ENCODE measurements around the gene PLCG2. TPM values are rescaled to one million over a fixed set of nuclear protein-coding genes. Genes with fewer than 3 reads are reported as not detected.
"Not testable (repeated sequence)": the region's sequence is repeated elsewhere in the genome, so short reads cannot be mapped to it uniquely, and the experiment has no call there.

Gene PLCG2
- polyA plus RNA-seq, 1 donor from 2014 or later: not detected

DNA sequence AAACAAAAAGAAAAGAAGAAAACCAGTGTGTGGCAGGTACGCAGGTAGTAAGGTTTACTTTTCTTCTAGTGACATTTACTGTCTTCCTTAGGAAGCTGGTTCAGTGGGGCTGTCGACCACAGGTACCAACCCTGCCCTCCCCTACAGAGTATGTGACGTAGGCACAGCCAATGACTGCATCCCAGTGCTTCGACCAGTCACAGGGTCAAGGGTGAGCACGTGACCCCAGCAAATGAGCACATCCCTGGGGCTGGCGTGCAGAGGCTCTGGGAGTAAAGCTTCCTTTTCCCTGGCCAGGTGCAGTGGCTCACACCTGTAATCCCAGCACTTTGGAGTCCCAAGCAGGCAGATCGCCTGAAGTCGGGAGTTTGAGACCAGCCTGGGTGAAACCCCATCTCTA lies 38.9 kb upstream of the PLCG2 start:
- no peaks in the 10 kb centered on the region for H3K27me3 ChIP-seq (ENCODE audit: insufficient read depth, low read depth, low read length)
- no peak overlapping the region for H2AFZ ChIP-seq (ENCODE audit: low read depth, low read length)
- no peak overlapping the region for H3K4me3 ChIP-seq (ENCODE audit: low read length)
- no peak for TF ChIP-seq EZH2 (IDR thresholded peaks at IDR 0.05; ENCODE audit: borderline replicate concordance, insufficient read depth, low read length, poor library complexity, severe bottlenecking)
- TF ChIP-seq MXI1 (conservative IDR thresholded peaks at IDR 0.05; ENCODE audit: poor library complexity, severe bottlenecking): no peak
- no peak for TF ChIP-seq EP300 (conservative IDR thresholded peaks at IDR 0.05; ENCODE audit: poor library complexity, severe bottlenecking)
- no peak for TF ChIP-seq CTCF (IDR thresholded peaks at IDR 0.05; ENCODE audit: poor library complexity, severe bottlenecking)
- no peak for TF ChIP-seq REST (IDR thresholded peaks at IDR 0.05; ENCODE audit: borderline replicate concordance)
- TF ChIP-seq RAD21 (conservative IDR thresholded peaks at IDR 0.05): no peak
- no peak for TF ChIP-seq SMC3 (conservative IDR thresholded peaks at IDR 0.05; ENCODE audit: poor library complexity)
- TF ChIP-seq POLR2AphosphoS5 (IDR thresholded peaks at IDR 0.05): no peak
- no peak for TF ChIP-seq TAF1 (IDR thresholded peaks at IDR 0.05; ENCODE audit: low read depth)
- no peak overlapping the region for H3K9ac ChIP-seq (ENCODE audit: low read length)
- H3K4me2 ChIP-seq (ENCODE audit: low read length): no peak overlapping the region
- no peaks in the 10 kb centered on the region for H3K36me3 ChIP-seq (ENCODE audit: insufficient read depth, low read length)
- H3K9me2 ChIP-seq (ENCODE audit: insufficient read depth, low read length): no peaks in the 10 kb centered on the region
- H3K27ac ChIP-seq (ENCODE audit: low read length): no peak overlapping the region
- H3F3A ChIP-seq (ENCODE audit: insufficient read depth, low read length, poor library complexity, severe bottlenecking): no peaks in the 10 kb centered on the region
- H3K79me2 ChIP-seq (replicated peaks; ENCODE audit: insufficient read depth, low read length): no peaks in the 10 kb centered on the region
- no peaks in the 10 kb centered on the region for H3K9me3 ChIP-seq (ENCODE audit: low read length)
- no peaks in the 10 kb centered on the region for H4K20me1 ChIP-seq (ENCODE audit: insufficient read depth)

DNA sequence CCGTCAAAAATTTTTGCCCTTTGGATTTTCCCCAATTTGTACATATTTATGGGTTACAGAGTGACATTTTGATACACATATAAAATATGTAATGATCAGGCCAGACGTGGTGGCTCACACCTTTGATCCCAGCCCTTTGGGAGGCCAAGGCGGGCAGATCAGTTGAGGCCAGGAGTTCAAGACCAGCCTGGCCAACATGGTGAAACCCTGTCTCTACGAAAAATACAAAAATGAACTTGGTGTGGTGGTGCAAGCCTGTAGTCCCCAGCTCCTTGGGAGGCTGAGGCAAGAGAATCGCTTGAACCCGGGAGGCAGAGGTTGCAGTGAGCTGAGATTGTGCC lies 37.7 kb upstream of the PLCG2 start:
- H3K9me2 ChIP-seq (ENCODE audit: insufficient read depth, low read length); H3F3A ChIP-seq (ENCODE audit: insufficient read depth, low read length, poor library complexity, severe bottlenecking); H3K27me3 ChIP-seq (ENCODE audit: insufficient read depth, low read depth, low read length); H3K9ac ChIP-seq (ENCODE audit: low read length); H3K36me3 ChIP-seq (ENCODE audit: insufficient read depth, low read length); H3K4me3 ChIP-seq (ENCODE audit: low read length); H3K4me2 ChIP-seq (ENCODE audit: low read length); H3K9me3 ChIP-seq (ENCODE audit: low read length); H3K27ac ChIP-seq (ENCODE audit: low read length); H3K79me2 ChIP-seq (replicated peaks; ENCODE audit: insufficient read depth, low read length); H4K20me1 ChIP-seq (ENCODE audit: insufficient read depth); H2AFZ ChIP-seq (ENCODE audit: low read depth, low read length): not testable (repeated sequence)

DNA sequence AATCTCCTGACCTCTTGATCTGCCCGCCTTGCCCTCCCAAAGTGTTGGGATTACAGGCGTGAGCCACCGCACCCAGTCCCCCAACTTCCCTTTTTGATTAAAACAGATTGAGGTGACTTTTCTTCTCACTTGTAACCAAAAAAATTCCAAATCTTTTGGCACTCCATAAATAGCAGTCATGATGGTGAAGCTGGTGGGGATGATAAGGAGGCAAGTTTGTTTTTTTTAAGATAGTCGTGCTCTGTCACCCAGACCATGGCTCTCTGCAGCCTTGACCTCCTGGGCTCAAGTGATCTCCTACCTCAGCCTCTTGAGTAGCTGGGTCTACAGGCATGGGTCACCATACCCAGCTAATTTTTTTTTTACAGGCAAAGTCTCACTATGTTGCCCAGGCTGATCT lies 34.7 kb upstream of the PLCG2 start:
- no peaks in the 10 kb centered on the region for H3K9me3 ChIP-seq (ENCODE audit: low read length)
- no peak overlapping the region for H3K27ac ChIP-seq (ENCODE audit: low read length)
- no peak overlapping the region for H3K9ac ChIP-seq (ENCODE audit: low read length)
- no peaks in the 10 kb centered on the region for H3K79me2 ChIP-seq (replicated peaks; ENCODE audit: insufficient read depth, low read length)
- no peak overlapping the region for H3K4me3 ChIP-seq (ENCODE audit: low read length)
- H2AFZ ChIP-seq (ENCODE audit: low read depth, low read length): no peak overlapping the region
- H3K36me3 ChIP-seq (ENCODE audit: insufficient read depth, low read length): no peaks in the 10 kb centered on the region
- no peak overlapping the region for H3K4me2 ChIP-seq (ENCODE audit: low read length)
- no peak for TF ChIP-seq SMC3 (conservative IDR thresholded peaks at IDR 0.05; ENCODE audit: poor library complexity)
- no peak for TF ChIP-seq EZH2 (IDR thresholded peaks at IDR 0.05; ENCODE audit: borderline replicate concordance, insufficient read depth, low read length, poor library complexity, severe bottlenecking)
- TF ChIP-seq POLR2AphosphoS5 (IDR thresholded peaks at IDR 0.05): no peak
- TF ChIP-seq MXI1 (conservative IDR thresholded peaks at IDR 0.05; ENCODE audit: poor library complexity, severe bottlenecking): no peak
- no peak for TF ChIP-seq TAF1 (IDR thresholded peaks at IDR 0.05; ENCODE audit: low read depth)
- H3F3A ChIP-seq (ENCODE audit: insufficient read depth, low read length, poor library complexity, severe bottlenecking): no peaks in the 10 kb centered on the region
- no peaks in the 10 kb centered on the region for H3K9me2 ChIP-seq (ENCODE audit: insufficient read depth, low read length)
- H3K27me3 ChIP-seq (ENCODE audit: insufficient read depth, low read depth, low read length): no peaks in the 10 kb centered on the region
- no peaks in the 10 kb centered on the region for H4K20me1 ChIP-seq (ENCODE audit: insufficient read depth)
